ENCODE data around the gene NOTCH3. TPM values are rescaled to one million over a fixed set of nuclear protein-coding genes. Genes with fewer than 3 reads are reported as not detected.

NOTCH3 gene
- total RNA-seq, 1 experiment from 2014 or later = 39.4 TPM

GRCh38 chr19:15111758-15112157, 89.0 kb downstream of the NOTCH3 start:
- no peaks in the 10 kb centered on the region for H3K9me3 ChIP-seq (ENCODE audit: control insufficient read depth in 1 of 2, insufficient read depth in 1 of 2, low read depth in 1 of 2, low read length in 2 of 2)
- no peaks in the 10 kb centered on the region for H4K20me1 ChIP-seq (ENCODE audit: insufficient read depth)
- no peaks in the 10 kb centered on the region for H3K27me3 ChIP-seq (ENCODE audit: insufficient read depth, low read length)
- intact Hi-C loops (cut with micrococcal nuclease) = no loop called here
- no peak overlapping the region for H3K27ac ChIP-seq (ENCODE audit: low read depth, low read length)
- DNase-seq (ENCODE audit: low read depth, low spot score) = no peak
- ChIA-PET CTCF (interaction anchor here (2.3 kb wide), 1 partner anchor 11 kb away, joined by 8 read pairs; no protein-coding TSS in a partner anchor), RAD21 (ENCODE audit: low non-redundant PET in 1 of 2, low total read pairs in 2 of 2, uncharacterized antibody in 2 of 2, unreplicated experiment in 2 of 2) (no interaction called here), POLR2A (interaction anchor here (1.6 kb wide), 1 partner anchor 11 kb away, joined by 7 read pairs; no protein-coding TSS in a partner anchor)
- no TSS peak for BruUV-seq (replicated peaks)
- no peak overlapping the region for H3K4me3 ChIP-seq (replicated peaks in 1 of 2; ENCODE audit: low read depth in 1 of 2, low read length in 2 of 2)
- H3K9ac ChIP-seq (ENCODE audit: low read length) = no peak overlapping the region
- H3K79me2 ChIP-seq (ENCODE audit: insufficient read depth, low read length) = no peaks in the 10 kb centered on the region
- peaks cover 0 to 13% of the 10 kb centered on the region in 2 experiments; a peak in 3 of 4 replicates for H3K4me1 ChIP-seq (ENCODE audit: control insufficient read depth in 1 of 2, insufficient read depth in 2 of 2, low read length in 2 of 2)
- no peak for ATAC-seq
- TF ChIP-seq SRF (IDR thresholded peaks at IDR 0.05; ENCODE audit: low read depth) = no peak
- no peak for TF ChIP-seq CBX3 (IDR thresholded peaks at IDR 0.05; ENCODE audit: low read depth)
- no peak for TF ChIP-seq EGR1 (IDR thresholded peaks at IDR 0.05; ENCODE audit: low read depth)
- no peak for TF ChIP-seq TCF7L2 (IDR thresholded peaks at IDR 0.05; ENCODE audit: borderline replicate concordance, extremely low read depth, insufficient read depth, insufficient read length)
- no peak for TF ChIP-seq SP1 (IDR thresholded peaks at IDR 0.05; ENCODE audit: low read depth)
- TF ChIP-seq, protein P1, sequence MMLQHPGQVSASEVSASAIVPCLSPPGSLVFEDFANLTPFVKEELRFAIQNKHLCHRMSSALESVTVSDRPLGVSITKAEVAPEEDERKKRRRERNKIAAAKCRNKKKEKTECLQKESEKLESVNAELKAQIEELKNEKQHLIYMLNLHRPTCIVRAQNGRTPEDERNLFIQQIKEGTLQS (IDR thresholded peaks at IDR 0.05) = no peak
- TF ChIP-seq, protein P2, sequence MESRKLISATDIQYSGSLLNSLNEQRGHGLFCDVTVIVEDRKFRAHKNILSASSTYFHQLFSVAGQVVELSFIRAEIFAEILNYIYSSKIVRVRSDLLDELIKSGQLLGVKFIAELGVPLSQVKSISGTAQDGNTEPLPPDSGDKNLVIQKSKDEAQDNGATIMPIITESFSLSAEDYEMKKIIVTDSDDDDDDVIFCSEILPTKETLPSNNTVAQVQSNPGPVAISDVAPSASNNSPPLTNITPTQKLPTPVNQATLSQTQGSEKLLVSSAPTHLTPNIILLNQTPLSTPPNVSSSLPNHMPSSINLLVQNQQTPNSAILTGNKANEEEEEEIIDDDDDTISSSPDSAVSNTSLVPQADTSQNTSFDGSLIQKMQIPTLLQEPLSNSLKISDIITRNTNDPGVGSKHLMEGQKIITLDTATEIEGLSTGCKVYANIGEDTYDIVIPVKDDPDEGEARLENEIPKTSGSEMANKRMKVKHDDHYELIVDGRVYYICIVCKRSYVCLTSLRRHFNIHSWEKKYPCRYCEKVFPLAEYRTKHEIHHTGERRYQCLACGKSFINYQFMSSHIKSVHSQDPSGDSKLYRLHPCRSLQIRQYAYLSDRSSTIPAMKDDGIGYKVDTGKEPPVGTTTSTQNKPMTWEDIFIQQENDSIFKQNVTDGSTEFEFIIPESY (IDR thresholded peaks at IDR 0.05; ENCODE audit: extremely low read depth, insufficient replicate concordance, low read length) = no peak
- TF ChIP-seq MAX (IDR thresholded peaks at IDR 0.05) = no peak
- no peak for TF ChIP-seq JUND (IDR thresholded peaks at IDR 0.05)
- no peak overlapping the region for H3K4me2 ChIP-seq (ENCODE audit: low read length)
- peaks cover 3 to 10% of the 10 kb centered on the region in 2 experiments; a peak in 3 of 4 replicates for H3K36me3 ChIP-seq (ENCODE audit: control insufficient read depth in 1 of 2, insufficient read depth in 2 of 2, low read length in 2 of 2)
- H3K9me2 ChIP-seq (ENCODE audit: insufficient read depth) = no peaks in the 10 kb centered on the region
- H2AFZ ChIP-seq (ENCODE audit: low read depth, low read length, poor library complexity, severe bottlenecking) = no peak overlapping the region
